GM18505 (cell line): ENCODE data around the gene ANAPC16.
"Not testable (repeated sequence)": the region's sequence is repeated elsewhere in the genome, so short reads cannot be mapped to it uniquely, and the experiment has no call there.

Experiments used
- ATAC-seq: cut with Tn5 transposase; IDR thresholded peaks from one replicate; pipeline ENCODE4 v1.9.1; 2021; ENCODE audit not compliant: unreplicated experiment
- POLR2A ChIP-seq: IDR thresholded peaks from 4 replicates; pipeline ENCODE4 v1.6.1; 2011; ENCODE audit warnings: borderline replicate concordance; ENCODE audit not compliant: insufficient read depth, insufficient read length; ENCODE audit errors: extremely low read depth

ANAPC16 gene

GRCh38 chr10:72276421-72277339, 60.9 kb downstream of the ANAPC16 start:
- peak; percentile 64 for TF ChIP-seq POLR2A
- ATAC-seq = no peak

DNA sequence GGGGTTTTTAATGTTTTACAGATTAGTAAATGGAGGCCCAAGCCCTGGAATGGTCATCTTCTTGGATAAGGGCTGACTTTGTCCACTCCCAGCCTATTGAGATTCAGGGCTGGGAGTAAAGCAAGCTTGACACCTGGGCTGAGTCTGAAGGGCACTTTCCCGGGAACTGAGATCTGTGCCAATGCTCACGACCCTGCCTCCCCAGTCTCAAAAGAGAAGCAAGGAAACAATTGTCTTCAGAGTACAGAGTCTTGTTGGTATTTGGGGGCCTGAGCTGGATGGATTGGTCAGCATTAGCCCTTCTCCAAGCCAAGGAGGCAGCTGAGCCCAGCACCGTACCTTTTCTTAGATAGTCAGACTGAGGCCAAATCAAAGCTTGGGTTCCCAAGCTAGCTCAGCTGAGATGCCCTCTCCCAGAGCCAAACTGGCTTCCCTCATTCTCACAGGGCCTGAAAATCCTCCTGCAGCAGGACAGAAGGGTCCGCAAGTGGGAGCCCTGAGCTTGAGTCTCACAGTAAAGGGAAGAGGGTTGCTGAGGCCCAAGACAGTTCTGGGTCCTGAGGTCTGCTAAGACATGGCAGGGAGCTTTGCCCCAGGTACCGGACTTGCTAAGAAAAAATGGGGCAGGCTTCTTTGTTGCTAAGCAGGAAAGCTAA, 61.7 kb downstream of the ANAPC16 start:
- ATAC-seq = no peak

GRCh38 chr10:72277996-72278667, 62.3 kb downstream of the ANAPC16 start:
- no peak for TF ChIP-seq POLR2A
- no peak for ATAC-seq

More for the DNA sequence above, 61.7 kb downstream of the ANAPC16 start:
- no peak for TF ChIP-seq POLR2A

DNA sequence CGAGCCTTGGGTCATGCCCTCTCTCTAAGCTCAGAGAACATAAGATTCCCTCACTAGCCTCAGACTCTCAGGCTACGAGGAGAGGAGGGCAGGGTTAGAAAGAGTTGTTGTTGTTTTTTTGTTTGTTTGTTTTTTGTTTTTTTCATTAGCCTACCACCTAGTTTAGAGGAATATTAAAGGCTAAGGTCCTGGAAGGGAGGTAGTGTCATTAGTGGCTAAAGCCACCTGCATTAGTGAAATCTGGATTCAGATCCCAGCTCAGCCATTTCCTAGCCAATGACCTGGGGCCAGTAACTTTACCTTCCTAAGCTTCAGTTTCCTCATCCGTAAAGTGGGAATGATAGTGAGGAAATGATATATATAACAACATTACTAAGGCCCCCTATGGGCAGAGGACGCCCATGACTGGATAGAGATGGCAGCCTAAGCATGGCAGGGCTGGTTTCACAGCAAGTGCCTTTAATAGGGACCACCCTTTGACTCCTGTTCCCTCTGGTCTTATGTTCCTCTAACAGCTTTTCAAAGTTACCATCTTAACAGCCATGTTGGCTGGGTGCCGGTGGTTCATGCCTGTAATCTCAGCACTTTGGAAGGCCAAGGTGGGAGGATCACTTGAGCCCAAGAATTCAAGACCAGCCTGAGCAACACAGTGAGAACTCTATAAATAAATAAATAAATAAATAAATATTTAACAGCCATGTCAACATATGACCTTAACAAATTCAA, 63.0 kb downstream of the ANAPC16 start:
- no peak for TF ChIP-seq POLR2A
- ATAC-seq = no peak

- ATAC-seq = not testable (repeated sequence)
Observed at GRCh38 chr10:72279587-72279986, 63.8 kb downstream of the ANAPC16 start.

DNA sequence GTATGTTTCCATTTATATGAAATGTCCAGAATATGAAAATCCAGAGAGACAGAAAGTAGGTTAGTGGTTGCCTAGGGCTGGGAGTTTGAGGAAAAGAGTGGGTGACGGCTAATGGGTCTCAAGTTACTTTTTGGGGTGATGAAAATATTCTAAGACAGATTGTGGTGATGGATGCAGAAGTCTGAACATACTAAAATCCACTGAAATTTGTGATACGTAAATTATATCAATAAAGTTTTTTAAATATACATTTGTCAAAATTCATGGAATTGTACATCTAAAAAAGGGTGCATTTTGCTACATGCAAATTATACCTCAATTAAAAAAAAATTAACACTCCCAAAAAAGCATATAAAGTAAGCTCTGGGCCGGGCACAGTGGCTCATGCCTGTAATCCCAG, 67.3 kb downstream of the ANAPC16 start:
- TF ChIP-seq POLR2A = no peak
- no peak for ATAC-seq
